HCT116 (cell line): ENCODE results near the gene LCE7A.

Source experiments
- CEBPB ChIP-seq: IDR thresholded peaks from 2 replicates; pipeline ENCODE4 v1.6.1; 2012; ENCODE audit warnings: low read depth
- CTCF ChIP-seq, 3 experiments: fragments of 200-600 bp in 1 of 3; sonication (generic) in 1 of 3; IDR thresholded peaks in 2 of 3; conservative IDR thresholded peaks in 1 of 3; 2 replicates each; pipeline ENCODE4 v1.5.1; 2012 to 2017; ENCODE audit warnings: low read depth in 2 of 3, low read length in 2 of 3, antibody characterized with exemption in 1 of 3, borderline replicate concordance in 1 of 3, control low read depth in 1 of 3, mild to moderate bottlenecking in 1 of 3, mixed read lengths in 1 of 3, mixed run types in 1 of 3, moderate library complexity in 1 of 3; ENCODE audit not compliant: insufficient read depth in 1 of 3
- EZH2 ChIP-seq: fragments of 200-600 bp; sonication (generic); IDR thresholded peaks from 2 replicates; pipeline ENCODE4 v1.6.1; 2017; ENCODE audit warnings: antibody characterized with exemption, mixed run types
- JUND ChIP-seq: IDR thresholded peaks from 2 replicates; pipeline ENCODE4 v1.6.1; 2012
- POLR2A ChIP-seq: IDR thresholded peaks from 2 replicates; pipeline ENCODE4 v1.7.0; 2011; ENCODE audit warnings: borderline replicate concordance; ENCODE audit not compliant: insufficient read depth, insufficient read length; ENCODE audit errors: extremely low read depth
- POLR2AphosphoS5 ChIP-seq: IDR thresholded peaks from 2 replicates; pipeline ENCODE4 v1.6.1; 2011; ENCODE audit warnings: mild to moderate bottlenecking, low read depth, low read length, moderate library complexity
- RAD21 ChIP-seq: IDR thresholded peaks from 2 replicates; pipeline ENCODE4 v1.6.1; 2012; ENCODE audit warnings: low read depth, mild to moderate bottlenecking
- REST ChIP-seq: IDR thresholded peaks from 2 replicates; pipeline ENCODE4 v1.6.1; 2012; ENCODE audit warnings: low read depth
- SIN3A ChIP-seq: IDR thresholded peaks from 2 replicates; pipeline ENCODE4 v1.6.1; 2012; ENCODE audit warnings: low read depth
- ZNF274 ChIP-seq: fragments of 200-500 bp; sonication (Bioruptor generic); IDR thresholded peaks from 2 replicates; pipeline ENCODE4 v1.6.1; 2014; ENCODE audit warnings: mild to moderate bottlenecking, low read depth, low read length, inconsistent platforms

GRCh38 chr1:152842556-152842955 lies 17.2 kb upstream of the LCE7A start, which contains the start of gene LCE6A:
- TF ChIP-seq REST (no peak), CTCF (IDR thresholded peaks at IDR 0.05 in 2 of 3, conservative IDR thresholded peaks at IDR 0.05 in 1 of 3; ENCODE audit: borderline replicate concordance in 1 of 3, insufficient read depth in 1 of 3, low read depth in 2 of 3, low read length in 2 of 3) (no peak), SIN3A (no peak), POLR2A (no peak), CEBPB (no peak), ZNF274 (no peak), JUND (no peak), POLR2AphosphoS5 (no peak), EZH2 (no peak), RAD21 (no peak)
